Type B pancreatic cell (in vitro differentiated cells): ENCODE measurements around the gene GTF2F2. TPM values are rescaled to one million over a fixed set of nuclear protein-coding genes. Genes with fewer than 3 reads are reported as not detected.

Experiments used
- DNase-seq: peaks from one replicate; pipeline ENCODE4 v3.0.0; 2021; ENCODE audit warnings: mixed read lengths; ENCODE audit not compliant: unreplicated experiment; ENCODE audit errors: extremely low spot score
- H3K27ac Mint-ChIP-seq: 2 replicates; pipeline ENCODE4 v1.8.0; 2021; ENCODE audit warnings: mild to moderate bottlenecking, mixed read lengths
- H3K27me3 Mint-ChIP-seq: 2 replicates; pipeline ENCODE4 v1.8.0; 2021; ENCODE audit warnings: mixed read lengths
- H3K36me3 Mint-ChIP-seq: 2 replicates; pipeline ENCODE4 v1.8.0; 2021; ENCODE audit warnings: mixed read lengths
- H3K4me1 Mint-ChIP-seq: one replicate; pipeline ENCODE4 v1.8.0; 2021; ENCODE audit warnings: mixed read lengths; ENCODE audit not compliant: unreplicated experiment
- H3K4me3 Mint-ChIP-seq: 2 replicates; pipeline ENCODE4 v1.8.0; 2021; ENCODE audit warnings: mild to moderate bottlenecking, mixed read lengths
- H3K9me3 Mint-ChIP-seq: 2 replicates; pipeline ENCODE4 v1.8.0; 2021; ENCODE audit warnings: mixed read lengths
- CTCF ChIP-seq: fragments of 200-600 bp; sonication (generic); conservative IDR thresholded peaks from 2 replicates; pipeline ENCODE4 v1.5.0; 2021; ENCODE audit warnings: antibody characterized with exemption, mild to moderate bottlenecking
- total RNA-seq: library from RNA; stranded (reverse); gene quantifications from 2 replicates; pipeline ENCODE4 v1.2.1, GENCODE V29; 2021; ENCODE audit warnings: low replicate concordance

The GTF2F2 gene
- total RNA-seq, 1 donor from 2014 or later = 21.8 TPM

- no peak for DNase-seq
- H3K9me3 Mint-ChIP-seq = no peaks in the 10 kb centered on the region
- no peak overlapping the region for H3K27ac Mint-ChIP-seq
- TF ChIP-seq CTCF = no peak
- H3K4me3 Mint-ChIP-seq = no peak overlapping the region
- H3K36me3 Mint-ChIP-seq = peaks cover 18% of the 10 kb centered on the region
- no peaks in the 10 kb centered on the region for H3K27me3 Mint-ChIP-seq
- H3K4me1 Mint-ChIP-seq = peaks cover 16% of the 10 kb centered on the region
Measured at GRCh38 chr13:45174478-45174877, 54.2 kb downstream of the GTF2F2 start.

GRCh38 chr13:45178349-45179162 is 58.2 kb downstream of the GTF2F2 start:
- no peak for TF ChIP-seq CTCF
- peak overlapping the region; percentile 57 for H3K27ac Mint-ChIP-seq
- H3K9me3 Mint-ChIP-seq = no peaks in the 10 kb centered on the region
- no peak for DNase-seq
- H3K36me3 Mint-ChIP-seq = peaks cover 17% of the 10 kb centered on the region
- no peaks in the 10 kb centered on the region for H3K27me3 Mint-ChIP-seq
- H3K4me1 Mint-ChIP-seq = peaks cover 20% of the 10 kb centered on the region
- no peak overlapping the region for H3K4me3 Mint-ChIP-seq

GRCh38 chr13:45179428-45179827 is 59.1 kb downstream of the GTF2F2 start:
- H3K36me3 Mint-ChIP-seq = peaks cover 17% of the 10 kb centered on the region
- peak overlapping the region; percentile 20 for H3K27ac Mint-ChIP-seq

GRCh38 chr13:45180303-45180702 is 60.0 kb downstream of the GTF2F2 start:
- no peak overlapping the region for H3K4me3 Mint-ChIP-seq
- no peaks in the 10 kb centered on the region for H3K9me3 Mint-ChIP-seq
- no peaks in the 10 kb centered on the region for H3K27me3 Mint-ChIP-seq
- H3K4me1 Mint-ChIP-seq = peaks cover 20% of the 10 kb centered on the region
- no peak for TF ChIP-seq CTCF
- DNase-seq = no peak
- H3K36me3 Mint-ChIP-seq = peaks cover 11% of the 10 kb centered on the region
- H3K27ac Mint-ChIP-seq = no peak overlapping the region

More at GRCh38 chr13:45179428-45179827, 59.1 kb downstream of the GTF2F2 start:
- no peaks in the 10 kb centered on the region for H3K9me3 Mint-ChIP-seq
- TF ChIP-seq CTCF = no peak
- no peak for DNase-seq
- no peak overlapping the region for H3K4me3 Mint-ChIP-seq
- no peaks in the 10 kb centered on the region for H3K27me3 Mint-ChIP-seq
- H3K4me1 Mint-ChIP-seq = peaks cover 20% of the 10 kb centered on the region

- Mint-ChIP-seq H3K4me3 (no peak overlapping the region), H3K36me3 (peaks cover 11% of the 10 kb centered on the region), H3K27ac (no peak overlapping the region), H3K4me1 (peaks cover 20% of the 10 kb centered on the region), H3K9me3 (no peaks in the 10 kb centered on the region), H3K27me3 (no peaks in the 10 kb centered on the region)
- peak; percentile 41 for TF ChIP-seq CTCF
- DNase-seq = no peak
Measured at GRCh38 chr13:45180713-45181601, 60.6 kb downstream of the GTF2F2 start.
